Stomach (tissue), 19 donors: ENCODE results near the gene TNFAIP6. TPM values are rescaled to one million over a fixed set of nuclear protein-coding genes. Genes with fewer than 3 reads are reported as not detected.
"Not testable (repeated sequence)": the region's sequence is repeated elsewhere in the genome, so short reads cannot be mapped to it uniquely, and the experiment has no call there.

Experiments used
- DNase-seq, 2 donors: peaks; one replicate each; pipeline versions ENCODE4 v3.0.0 to v3.0.0-alpha.2; 2013 to 2019
- H3K27ac ChIP-seq, 5 donors: fragments of 200-600 bp in 4 of 5; sonication (generic) in 4 of 5; one replicate each; pipeline ENCODE4 v1.5.1; 2013 to 2019; ENCODE audit warnings: mild to moderate bottlenecking in 1 of 5, moderate library complexity in 1 of 5
- H3K27me3 ChIP-seq, 3 donors: fragments of 200-600 bp; sonication (generic); one replicate each; pipeline ENCODE4 v1.5.1; 2017 to 2019; ENCODE audit warnings: mixed run types in 1 of 3
- H3K36me3 ChIP-seq, 4 donors: fragments of 200-600 bp; sonication (generic); 1 replicate in 3 of 4; 2 replicates in 1 of 4; pipeline ENCODE4 v1.5.1; 2016 to 2019
- H3K4me1 ChIP-seq, 4 donors: fragments of 200-600 bp; sonication (generic); one replicate each; pipeline ENCODE4 v1.5.1; 2016 to 2019
- H3K4me3 ChIP-seq, 4 donors: fragments of 200-600 bp; sonication (generic) in 3 of 4; one replicate each; pipeline ENCODE4 v1.5.1; 2016 to 2019; ENCODE audit warnings: mild to moderate bottlenecking in 1 of 4
- H3K9me3 ChIP-seq, 4 donors: fragments of 200-600 bp; sonication (generic); one replicate each; pipeline ENCODE4 v1.5.1; 2016 to 2019
- CTCF ChIP-seq, 7 experiments: fragments of 450-650 bp in 4 of 7; fragments of 200-600 bp in 3 of 7; sonication (generic) in 3 of 7; IDR thresholded peaks; one replicate each; pipeline ENCODE4 v1.5.1; 2016 to 2019; ENCODE audit warnings: antibody characterized with exemption in 7 of 7, control low read depth in 2 of 7, mild to moderate bottlenecking in 1 of 7
- EP300 ChIP-seq: sonication (generic); formaldehyde crosslinking; IDR thresholded peaks from one replicate; pipeline ENCODE4 v1.6.1; 2017; ENCODE audit warnings: antibody characterized with exemption
- POLR2A ChIP-seq, 4 donors: fragments of 450-650 bp; IDR thresholded peaks; one replicate each; pipeline ENCODE4 v1.6.1; 2016; ENCODE audit warnings: antibody characterized with exemption in 4 of 4, control low read depth in 2 of 4, mild to moderate bottlenecking in 1 of 4, moderate library complexity in 1 of 4
- POLR2AphosphoS5 ChIP-seq, 3 donors: sonication (generic); formaldehyde crosslinking; IDR thresholded peaks; one replicate each; pipeline ENCODE4 v1.6.1; 2016; ENCODE audit warnings: antibody characterized with exemption in 3 of 3
- WGBS, 5 donors: extraction: QIAGEN DNeasy Blood & Tissue Kit in 3 of 5; methylation state at CpG; one replicate each; pipeline versions ENCODE4 v1.1.5 to v1.1.7; 2013 to 2018; 5-methylcytosine and 5-hydroxymethylcytosine counted together
- intact Hi-C: fragments of 100-400 bp; cut with DNase I; formaldehyde crosslinking; loops from one replicate; pipeline ENCODE4 v1.15.1; 2023; ENCODE audit warnings: low total_unique reads
- long read RNA-seq, 10 donors: transcript quantifications; one replicate each; lab custom pipeline, GENCODE V29; 2026
- polyA plus RNA-seq, 3 donors: library from polyadenylated mRNA; stranded (reverse); fragments of 200-250 nt; gene quantifications; one replicate each; pipeline ENCODE4 v1.2.3, GENCODE V29; 2013
- total RNA-seq, 5 donors: library from RNA; depleted of rRNA; stranded (reverse); fragments of >200 nt; gene quantifications; one replicate each; pipeline versions ENCODE4 v1.1.0 to v1.2.3, GENCODE V29; 2014 to 2016
- donor health status: healthy with polysubstance abuse.
- donor health status: Bipolar disorder and iron deficiency.
- donor health status: healthy.

TNFAIP6 gene
- total RNA-seq (10 to 100 TPM in 1 of 5 donors, 1 to 10 TPM in 2, not detected in 2; 3.0 to 10.5 (median 9.9) TPM), polyA plus RNA-seq (1 to 10 TPM in 2 of 3 donors, under 1 TPM in 1; 0.73 to 6.0 (median 4.3) TPM)
- long read RNA-seq, donor 1, partial matches to known transcripts: 0 of 3 reads
- long read RNA-seq, donor 1, other reads (novel, unspliced or antisense): 0 of 3 reads
- long read RNA-seq, donor 2, partial matches to known transcripts: 0 of 3 reads
- long read RNA-seq, donor 2, other reads (novel, unspliced or antisense): 0 of 3 reads
- long read RNA-seq, donor 3, partial matches to known transcripts: 0 of 2 reads
- long read RNA-seq, donor 3, other reads (novel, unspliced or antisense): 0 of 2 reads
- long read RNA-seq, donor 4: 0 reads
- long read RNA-seq, donor 5, partial matches to known transcripts: 0 of 3 reads
- long read RNA-seq, donor 5, other reads (novel, unspliced or antisense): 0 of 3 reads
- long read RNA-seq, donor 6: 0 reads
- long read RNA-seq, donor 7, transcript TNFAIP6-201 (6 exons, 1,424 nt): major isoform, 10 of 16 reads
- long read RNA-seq, donor 7, partial matches to known transcripts: 6 of 16 reads
- long read RNA-seq, donor 7, other reads (novel, unspliced or antisense): 0 of 16 reads
- long read RNA-seq, donor 8, partial matches to known transcripts: 0 of 1 reads
- long read RNA-seq, donor 8, other reads (novel, unspliced or antisense): 0 of 1 reads
- long read RNA-seq, donor 9, partial matches to known transcripts: 0 of 2 reads
- long read RNA-seq, donor 9, other reads (novel, unspliced or antisense): 0 of 2 reads
- long read RNA-seq, donor 10: 0 reads

GRCh38 chr2:151357359-151357758, at the start of gene TNFAIP6:
Gene TNFAIP6 (plus strand): TSS chr2:151357592. CDS start chr2:151357667, 75 bp downstream.
- H3K36me3 ChIP-seq: no peaks in the 10 kb centered on the region
- H3K9me3 ChIP-seq: no peaks in the 10 kb centered on the region
- 50 to 67% (median 64%) methylated on average over 3 of the region's 3 CpGs for WGBS, 5 donors
- DNase-seq: peak in 1 of 2 donors; percentile 82
- peaks cover 0 to 3% (median 0%) of the 10 kb centered on the region in 4 donors for H3K4me1 ChIP-seq
- intact Hi-C loops: no loop called here
- no peak for TF ChIP-seq POLR2A (IDR thresholded peaks at IDR 0.05)
- peak in 2 of 3 donors; percentile 73 to 80 for TF ChIP-seq POLR2AphosphoS5 (IDR thresholded peaks at IDR 0.05)
- H3K4me3 ChIP-seq: peak within 1 kb of the TSS in 1 of 4 donors; percentile 21
- peak within 1 kb of the TSS in 4 of 5 donors; percentile 1 to 66 (median 32) for H3K27ac ChIP-seq
- H3K27me3 ChIP-seq: no peaks in the 10 kb centered on the region

GRCh38 chr2:151310313-151310712, 47.1 kb upstream of the TNFAIP6 start:
- WGBS, 5 donors: 88 to 96% (median 92%) methylated on average over 6 of the region's 6 CpGs

GRCh38 chr2:151312440-151312839, 45.0 kb upstream of the TNFAIP6 start:
- H3K27ac ChIP-seq, H3K9me3 ChIP-seq, H3K4me3 ChIP-seq, intact Hi-C loops, DNase-seq, H3K36me3 ChIP-seq, H3K27me3 ChIP-seq: not testable (repeated sequence)
- 52 to 72% (median 60%) methylated on average over 6 of the region's 6 CpGs for WGBS, 5 donors
- H3K4me1 ChIP-seq: peaks cover 0 to 14% (median 6%) of the 10 kb centered on the region in 4 donors

More at GRCh38 chr2:151310313-151310712, 47.1 kb upstream of the TNFAIP6 start:
- H3K4me3 ChIP-seq, H3K27ac ChIP-seq, H3K9me3 ChIP-seq, intact Hi-C loops, DNase-seq, H3K36me3 ChIP-seq, H3K4me1 ChIP-seq, H3K27me3 ChIP-seq: not testable (repeated sequence)

GRCh38 chr2:151315381-151315903, 42.0 kb upstream of the TNFAIP6 start:
- WGBS, 5 donors: 29 to 65% (median 62%) methylated on average over 1 to 7 of the region's 7 CpGs
- DNase-seq: peak in 1 of 2 donors; percentile 68
- intact Hi-C loops: no loop called here
- Histone ChIP-seq H3K9me3 (no peaks in the 10 kb centered on the region), H3K27ac (peak overlapping the region in 3 of 5 donors; percentile 34 to 60 (median 60)), H3K36me3 (no peaks in the 10 kb centered on the region), H3K4me1 (peaks cover 0 to 14% (median 6%) of the 10 kb centered on the region in 4 donors), H3K27me3 (no peaks in the 10 kb centered on the region), H3K4me3 (peak overlapping the region in 1 of 4 donors; percentile 13)
- TF ChIP-seq POLR2AphosphoS5 (IDR thresholded peaks at IDR 0.05): no peak
- TF ChIP-seq EP300: no peak
- no peak for TF ChIP-seq CTCF (IDR thresholded peaks at IDR 0.05)
- no peak for TF ChIP-seq POLR2A (IDR thresholded peaks at IDR 0.05)

- Histone ChIP-seq H3K27ac (no peak overlapping the region), H3K27me3 (no peaks in the 10 kb centered on the region), H3K9me3 (no peaks in the 10 kb centered on the region), H3K36me3 (no peaks in the 10 kb centered on the region), H3K4me1 (no peaks in the 10 kb centered on the region), H3K4me3 (no peak overlapping the region)
- WGBS, 5 donors: 80 to 92% (median 85%) methylated on average over 4 of the region's 4 CpGs
- TF ChIP-seq POLR2A (IDR thresholded peaks at IDR 0.05): no peak
- TF ChIP-seq EP300: no peak
- no peak for TF ChIP-seq POLR2AphosphoS5 (IDR thresholded peaks at IDR 0.05)
- TF ChIP-seq CTCF (IDR thresholded peaks at IDR 0.05): no peak
- intact Hi-C loops: no loop called here
- DNase-seq: no peak
Observed at GRCh38 chr2:151325581-151326095, 31.8 kb upstream of the TNFAIP6 start.
